ENCODE data around the gene INPP4B. TPM values are rescaled to one million over a fixed set of nuclear protein-coding genes. Genes with fewer than 3 reads are reported as not detected.

Gene INPP4B
- total RNA-seq, 1 donor from 2014 or later, result 32.7 TPM

DNA sequence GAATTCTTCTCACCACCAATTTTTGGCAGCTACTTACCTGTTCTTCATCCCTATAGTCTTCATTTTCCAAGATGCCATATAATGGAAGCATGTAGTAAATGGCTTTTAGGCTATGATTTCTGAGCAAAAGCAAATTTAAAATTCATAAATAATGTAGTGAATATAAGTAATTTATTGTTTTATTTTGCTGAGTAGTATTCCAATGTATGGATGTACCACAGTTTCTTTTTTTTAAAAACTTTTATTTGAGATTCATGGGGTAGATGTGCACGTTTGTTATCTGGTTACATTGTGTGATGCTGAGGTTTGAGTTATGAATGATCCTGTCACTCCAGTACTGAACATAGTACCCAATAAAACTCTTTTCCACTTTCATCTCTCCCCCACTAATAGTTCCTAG is 840.6 kb downstream of the INPP4B start:
- Histone ChIP-seq H3K4me3 (no peak overlapping the region), H3K4me1 (no peaks in the 10 kb centered on the region), H3K27ac (no peak overlapping the region), H3K36me3 (no peaks in the 10 kb centered on the region), H3K9me3 (peaks cover 0 to 22% of the 10 kb centered on the region in 2 donors), H3K27me3 (no peaks in the 10 kb centered on the region)
- no peak for DNase-seq (ENCODE audit: low spot score in 2 of 2)
- TF ChIP-seq, protein P1, sequence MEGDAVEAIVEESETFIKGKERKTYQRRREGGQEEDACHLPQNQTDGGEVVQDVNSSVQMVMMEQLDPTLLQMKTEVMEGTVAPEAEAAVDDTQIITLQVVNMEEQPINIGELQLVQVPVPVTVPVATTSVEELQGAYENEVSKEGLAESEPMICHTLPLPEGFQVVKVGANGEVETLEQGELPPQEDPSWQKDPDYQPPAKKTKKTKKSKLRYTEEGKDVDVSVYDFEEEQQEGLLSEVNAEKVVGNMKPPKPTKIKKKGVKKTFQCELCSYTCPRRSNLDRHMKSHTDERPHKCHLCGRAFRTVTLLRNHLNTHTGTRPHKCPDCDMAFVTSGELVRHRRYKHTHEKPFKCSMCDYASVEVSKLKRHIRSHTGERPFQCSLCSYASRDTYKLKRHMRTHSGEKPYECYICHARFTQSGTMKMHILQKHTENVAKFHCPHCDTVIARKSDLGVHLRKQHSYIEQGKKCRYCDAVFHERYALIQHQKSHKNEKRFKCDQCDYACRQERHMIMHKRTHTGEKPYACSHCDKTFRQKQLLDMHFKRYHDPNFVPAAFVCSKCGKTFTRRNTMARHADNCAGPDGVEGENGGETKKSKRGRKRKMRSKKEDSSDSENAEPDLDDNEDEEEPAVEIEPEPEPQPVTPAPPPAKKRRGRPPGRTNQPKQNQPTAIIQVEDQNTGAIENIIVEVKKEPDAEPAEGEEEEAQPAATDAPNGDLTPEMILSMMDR (IDR thresholded peaks at IDR 0.05), result no peak
- intact Hi-C loops (cut with DNase I), result no loop called here

DNA sequence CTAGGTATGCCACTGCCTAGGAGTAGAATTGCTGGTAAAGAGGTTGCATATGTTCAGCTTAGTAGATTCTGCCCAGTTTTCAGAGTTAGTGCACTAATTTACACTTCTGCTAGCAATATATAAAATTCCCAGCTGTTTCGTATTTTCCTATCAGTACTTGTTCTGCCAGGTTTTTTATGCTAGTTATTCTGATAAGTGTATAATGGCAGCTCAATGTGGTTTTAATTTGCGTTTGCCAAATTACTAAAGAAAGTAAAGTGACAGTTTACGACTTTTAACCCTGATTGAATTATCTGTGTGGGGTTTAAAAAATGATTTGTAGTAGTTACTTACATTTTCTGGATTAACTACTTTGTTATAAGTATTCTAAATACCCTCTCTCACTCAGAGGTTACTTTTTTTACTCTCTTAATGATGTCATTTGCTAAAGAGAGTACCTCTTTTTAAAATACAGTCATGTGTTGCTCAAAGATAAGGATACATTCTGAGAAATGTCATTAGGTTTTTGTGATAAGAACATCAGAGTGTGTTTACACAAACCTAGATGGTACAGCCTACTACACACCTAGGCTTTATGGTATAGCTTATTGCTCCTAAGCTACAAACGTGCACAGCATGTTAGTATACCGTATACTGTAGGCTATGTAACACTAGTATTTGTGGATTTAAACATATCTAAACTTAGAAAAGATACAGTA is 846.5 kb downstream of the INPP4B start:
- H3K27ac ChIP-seq, result no peak overlapping the region
- H3K27me3 ChIP-seq, result no peaks in the 10 kb centered on the region
- no peaks in the 10 kb centered on the region for H3K4me1 ChIP-seq
- intact Hi-C loops (cut with DNase I), result no loop called here
- no peaks in the 10 kb centered on the region for H3K36me3 ChIP-seq
- H3K4me3 ChIP-seq, result no peak overlapping the region
- DNase-seq (ENCODE audit: low spot score in 2 of 2), result no peak
- no peaks in the 10 kb centered on the region for H3K9me3 ChIP-seq
- TF ChIP-seq, protein P1 (IDR thresholded peaks at IDR 0.05), result no peak

DNA sequence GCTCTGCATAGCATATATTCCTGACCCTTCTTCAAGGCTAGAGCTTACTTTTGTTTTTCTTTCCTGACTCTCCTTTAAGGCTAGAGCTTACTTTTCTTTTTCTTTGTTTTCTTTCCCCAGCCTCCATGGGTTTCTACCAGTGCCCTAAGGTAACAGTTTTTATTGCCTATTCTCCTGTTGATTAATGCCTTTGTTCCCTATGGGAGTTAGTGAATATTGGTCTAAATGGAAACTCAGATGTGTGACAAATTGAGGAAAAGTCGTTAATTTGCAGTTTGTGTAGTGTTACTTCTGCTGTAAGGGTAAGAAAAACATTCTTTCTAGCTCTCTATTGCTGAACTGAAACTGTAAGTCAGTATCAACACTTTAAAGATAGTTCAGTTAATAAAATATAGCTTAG is 851.0 kb downstream of the INPP4B start:
- DNase-seq (ENCODE audit: low spot score in 2 of 2), result no peak
- no peaks in the 10 kb centered on the region for H3K27me3 ChIP-seq

DNA sequence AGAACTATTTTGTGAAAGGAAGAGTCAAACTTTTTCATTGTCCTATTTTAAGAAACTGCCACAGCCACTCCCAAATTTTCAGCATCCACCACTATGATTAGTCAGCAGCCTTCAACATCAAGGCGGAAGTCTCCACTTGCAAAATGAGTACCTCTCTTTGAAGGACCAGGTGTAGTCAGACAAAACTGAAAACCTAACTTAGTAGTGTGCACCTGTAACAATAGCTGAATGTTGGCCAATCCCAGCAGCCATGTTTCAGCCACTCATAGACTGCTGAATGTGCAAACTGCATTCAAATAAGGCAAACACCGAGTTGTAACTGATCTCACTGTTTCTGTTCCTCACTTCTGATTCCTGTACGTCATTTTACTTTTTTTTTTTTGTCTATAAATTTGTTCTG is 868.7 kb downstream of the INPP4B start:
- intact Hi-C loops (cut with DNase I), result no loop called here
- no peaks in the 10 kb centered on the region for H3K36me3 ChIP-seq
- TF ChIP-seq, protein P1 (IDR thresholded peaks at IDR 0.05), result no peak
- no peaks in the 10 kb centered on the region for H3K9me3 ChIP-seq
- DNase-seq (ENCODE audit: low spot score in 2 of 2), result no peak
- H3K4me1 ChIP-seq, result no peaks in the 10 kb centered on the region
- H3K27me3 ChIP-seq, result no peaks in the 10 kb centered on the region
- no peak overlapping the region for H3K27ac ChIP-seq
- H3K4me3 ChIP-seq, result no peak overlapping the region

More for the DNA sequence above, 851.0 kb downstream of the INPP4B start:
- no peak overlapping the region for H3K4me3 ChIP-seq
- H3K36me3 ChIP-seq, result no peaks in the 10 kb centered on the region
- H3K27ac ChIP-seq, result no peak overlapping the region
- H3K4me1 ChIP-seq, result no peaks in the 10 kb centered on the region
- TF ChIP-seq, protein P1 (IDR thresholded peaks at IDR 0.05), result no peak
- intact Hi-C loops (cut with DNase I), result no loop called here
- H3K9me3 ChIP-seq, result no peaks in the 10 kb centered on the region

All from ascending aorta (tissue), 2 donors.